MM.1S (cell line): Measurements from ENCODE around the gene YY1.
"Not testable (repeated sequence)": the region's sequence is repeated elsewhere in the genome, so short reads cannot be mapped to it uniquely, and the experiment has no call there.

ENCODE experiments used
- EZH2 ChIP-seq: fragments of 300-600 bp; sonication (generic); optimal IDR thresholded peaks from 2 replicates; pipeline ENCODE3; 2017; ENCODE audit warnings: low read depth, mild to moderate bottlenecking, antibody characterized with exemption, low read length, mixed read lengths
- EZH2phosphoT487 ChIP-seq: fragments of 300-600 bp; sonication (generic); IDR thresholded peaks from 2 replicates; pipeline ENCODE4 v1.6.1; 2018; ENCODE audit warnings: antibody characterized with exemption, low read length
- TF ChIP-seq, protein P1 (sequence below): fragments of 300-600 bp; sonication (generic); IDR thresholded peaks from 2 replicates; pipeline ENCODE4 v1.5.1; 2016; ENCODE audit warnings: antibody characterized with exemption, low read length, mixed read lengths

DNA sequence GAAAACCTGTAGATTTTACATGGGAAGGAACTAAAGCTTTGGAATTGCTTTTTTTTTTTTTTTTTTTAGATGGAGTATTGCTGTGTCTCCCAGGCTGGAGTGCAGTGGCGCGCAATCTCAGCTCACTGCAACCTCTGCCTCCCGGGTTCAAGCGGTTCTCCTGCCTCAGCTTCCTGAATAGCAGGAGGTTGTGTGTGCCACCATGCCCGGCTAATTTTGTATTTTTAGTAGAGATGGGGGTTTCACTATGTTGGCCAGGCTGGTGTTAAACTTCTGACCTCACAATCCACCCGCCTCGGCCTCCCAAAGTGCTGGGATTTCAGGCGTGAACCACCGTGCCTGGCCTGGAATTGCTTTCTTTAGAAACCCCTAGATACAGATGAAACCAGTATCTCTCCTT lies 44.5 kb downstream of the YY1 start:
- TF ChIP-seq, protein P1, sequence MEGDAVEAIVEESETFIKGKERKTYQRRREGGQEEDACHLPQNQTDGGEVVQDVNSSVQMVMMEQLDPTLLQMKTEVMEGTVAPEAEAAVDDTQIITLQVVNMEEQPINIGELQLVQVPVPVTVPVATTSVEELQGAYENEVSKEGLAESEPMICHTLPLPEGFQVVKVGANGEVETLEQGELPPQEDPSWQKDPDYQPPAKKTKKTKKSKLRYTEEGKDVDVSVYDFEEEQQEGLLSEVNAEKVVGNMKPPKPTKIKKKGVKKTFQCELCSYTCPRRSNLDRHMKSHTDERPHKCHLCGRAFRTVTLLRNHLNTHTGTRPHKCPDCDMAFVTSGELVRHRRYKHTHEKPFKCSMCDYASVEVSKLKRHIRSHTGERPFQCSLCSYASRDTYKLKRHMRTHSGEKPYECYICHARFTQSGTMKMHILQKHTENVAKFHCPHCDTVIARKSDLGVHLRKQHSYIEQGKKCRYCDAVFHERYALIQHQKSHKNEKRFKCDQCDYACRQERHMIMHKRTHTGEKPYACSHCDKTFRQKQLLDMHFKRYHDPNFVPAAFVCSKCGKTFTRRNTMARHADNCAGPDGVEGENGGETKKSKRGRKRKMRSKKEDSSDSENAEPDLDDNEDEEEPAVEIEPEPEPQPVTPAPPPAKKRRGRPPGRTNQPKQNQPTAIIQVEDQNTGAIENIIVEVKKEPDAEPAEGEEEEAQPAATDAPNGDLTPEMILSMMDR = not testable (repeated sequence)
- not testable (repeated sequence) for TF ChIP-seq EZH2, EZH2phosphoT487
